H1 (cell line): ENCODE data around the gene PSMC3. TPM values are rescaled to one million over a fixed set of nuclear protein-coding genes. Genes with fewer than 3 reads are reported as not detected.

Source experiments
- CTCF ChIA-PET: fragments of 300-600 bp; sonication (Branson Sonifier 250); formaldehyde crosslinking; loops from one replicate; lab custom pipeline; 2021; ENCODE audit not compliant: partially characterized antibody; lab: Charles Lee
- POLR2A ChIA-PET: fragments of 300-600 bp; sonication (Branson Sonifier 250); formaldehyde crosslinking; loops from one replicate; lab custom pipeline; 2021; ENCODE audit warnings: inconsistent platforms; ENCODE audit not compliant: partially characterized antibody; lab: Charles Lee
- DNase-seq, 2 experiments: peaks; one replicate each; pipeline versions ENCODE4 v3.0.0 to v3.0.0-alpha.2; 2010 to 2022; ENCODE audit warnings: low spot score in 2 of 2, low read depth in 1 of 2, mixed read lengths in 1 of 2
- FAIRE-seq: peaks from 2 replicates; lab custom pipeline; 2011; peaks lifted over from hg19 to GRCh38; lab: Jason Lieb, UNC
- H2AFZ ChIP-seq: 2 replicates; pipeline ENCODE4 v1.8.1; 2012; ENCODE audit warnings: low read length, inconsistent platforms
- H2AK5ac ChIP-seq: 2 replicates; pipeline ENCODE4 v1.6.1; 2013; ENCODE audit warnings: low read depth, low read length
- H2BK120ac ChIP-seq: replicated peaks from 2 replicates; pipeline ENCODE3; 2013; ENCODE audit warnings: low read depth, low read length, inconsistent platforms
- H2BK12ac ChIP-seq: 2 replicates; pipeline ENCODE4 v1.6.1; 2013; ENCODE audit warnings: low read depth, low read length
- H2BK15ac ChIP-seq: 2 replicates; pipeline ENCODE4 v1.6.1; 2013; ENCODE audit warnings: low read length
- H2BK20ac ChIP-seq: 2 replicates; pipeline ENCODE4 v1.6.1; 2013; ENCODE audit warnings: low read length
- H2BK5ac ChIP-seq: 2 replicates; pipeline ENCODE4 v1.6.1; 2013; ENCODE audit warnings: low read depth, low read length
- H3K14ac ChIP-seq: 2 replicates; pipeline ENCODE4 v1.6.1; 2013; ENCODE audit warnings: inconsistent platforms; ENCODE audit not compliant: insufficient read length
- H3K18ac ChIP-seq: 2 replicates; pipeline ENCODE4 v1.6.1; 2013; ENCODE audit warnings: low read length; ENCODE audit errors: extremely low read depth
- H3K23ac ChIP-seq: 2 replicates; pipeline ENCODE4 v1.6.1; 2013; ENCODE audit warnings: inconsistent platforms; ENCODE audit not compliant: insufficient read length
- H3K23me2 ChIP-seq: 2 replicates; pipeline ENCODE4 v1.6.1; 2013; ENCODE audit warnings: low read depth, low read length
- H3K27ac ChIP-seq: 2 replicates; pipeline ENCODE4 v1.6.1; 2011; ENCODE audit warnings: low read depth, low read length, inconsistent platforms
- H3K27me3 ChIP-seq, 4 experiments: replicated peaks in 1 of 4; 1 replicate in 1 of 4; 2 replicates in 3 of 4; pipeline versions ENCODE4 v1.6.1 to v1.8.1; 2011 to 2013; ENCODE audit warnings: low read length in 3 of 4, mild to moderate bottlenecking in 3 of 4, inconsistent platforms in 2 of 4, mixed read lengths in 2 of 4, moderate library complexity in 1 of 4; ENCODE audit not compliant: control insufficient read depth in 3 of 4, insufficient read depth in 3 of 4; ENCODE audit errors: extremely low read depth in 1 of 4
- H3K36me3 ChIP-seq, 4 experiments: 2 replicates each; pipeline versions ENCODE4 v1.6.1 to v1.8.1; 2011 to 2013; ENCODE audit warnings: mild to moderate bottlenecking in 4 of 4, low read length in 3 of 4, moderate library complexity in 2 of 4, control low read depth in 1 of 4, inconsistent platforms in 1 of 4; ENCODE audit not compliant: insufficient read depth in 4 of 4, control insufficient read depth in 2 of 4
- H3K4ac ChIP-seq: replicated peaks from 2 replicates; pipeline ENCODE3; 2013; ENCODE audit warnings: low read length, low read depth, mixed read lengths, inconsistent platforms; ENCODE audit not compliant: insufficient read length
- H3K4me1 ChIP-seq, 4 experiments: replicated peaks in 1 of 4; 1 replicate in 1 of 4; 2 replicates in 3 of 4; pipeline versions ENCODE4 v1.6.1 to v1.8.1; 2011 to 2013; ENCODE audit warnings: low read length in 3 of 4, inconsistent platforms in 2 of 4, mixed read lengths in 1 of 4; ENCODE audit not compliant: insufficient read depth in 4 of 4, control insufficient read depth in 3 of 4
- H3K4me2 ChIP-seq, 2 experiments: 2 replicates each; pipeline versions ENCODE4 v1.6.1 to v1.8.1; 2011 to 2013; ENCODE audit warnings: low read depth in 2 of 2, low read length in 2 of 2, control low read depth in 1 of 2, inconsistent platforms in 1 of 2, mild to moderate bottlenecking in 1 of 2; ENCODE audit not compliant: insufficient read depth in 1 of 2
- H3K4me3 ChIP-seq, 4 experiments: fragments of 200-600, 300-600 bp in 1 of 4; sonication (generic), shearing (Covaris generic), sonication (Bioruptor Twin) in 1 of 4; 2 replicates each; pipeline versions ENCODE4 v1.5.1 to v1.8.1; 2011 to 2016; ENCODE audit warnings: low read length in 4 of 4, low read depth in 3 of 4, control low read depth in 2 of 4, inconsistent platforms in 2 of 4, mild to moderate bottlenecking in 2 of 4, mixed read lengths in 1 of 4, moderate library complexity in 1 of 4; ENCODE audit not compliant: insufficient read depth in 2 of 4; ENCODE audit errors: extremely low read depth in 1 of 4
- H3K56ac ChIP-seq: replicated peaks from 2 replicates; pipeline ENCODE3; 2013; ENCODE audit warnings: low read depth, mild to moderate bottlenecking, mixed read lengths, low read length, inconsistent platforms; ENCODE audit not compliant: insufficient read length
- H3K79me1 ChIP-seq: 2 replicates; pipeline ENCODE4 v1.6.1; 2013; ENCODE audit warnings: low read depth, low read length, control low read depth
- H3K79me2 ChIP-seq, 2 experiments: 2 replicates each; pipeline versions ENCODE4 v1.6.1 to v1.8.1; 2012 to 2013; ENCODE audit warnings: low read length in 2 of 2, mild to moderate bottlenecking in 2 of 2, inconsistent platforms in 1 of 2; ENCODE audit not compliant: insufficient read depth in 2 of 2, control insufficient read depth in 1 of 2
- H3K9ac ChIP-seq, 4 experiments: replicated peaks in 1 of 4; 1 replicate in 1 of 4; 2 replicates in 3 of 4; pipeline versions ENCODE4 v1.6.1 to v1.8.1; 2011 to 2013; ENCODE audit warnings: low read depth in 3 of 4, low read length in 3 of 4, control low read depth in 2 of 4, mild to moderate bottlenecking in 2 of 4, moderate library complexity in 2 of 4, inconsistent platforms in 1 of 4; ENCODE audit errors: extremely low read depth in 1 of 4
- H3K9me3 ChIP-seq, 2 experiments: 2 replicates each; pipeline versions ENCODE4 v1.6.1 to v1.8.1; 2012 to 2013; ENCODE audit warnings: mild to moderate bottlenecking in 2 of 2, moderate library complexity in 2 of 2, control low read depth in 1 of 2, inconsistent platforms in 1 of 2, low read depth in 1 of 2, low read length in 1 of 2, mixed read lengths in 1 of 2; ENCODE audit not compliant: insufficient read depth in 2 of 2
- H4K20me1 ChIP-seq, 2 experiments: replicated peaks in 1 of 2; 2 replicates each; pipeline versions ENCODE3 to v1.8.1; 2011 to 2013; ENCODE audit warnings: inconsistent platforms in 2 of 2, low read length in 2 of 2, mild to moderate bottlenecking in 1 of 2; ENCODE audit not compliant: insufficient read depth in 2 of 2, control insufficient read depth in 1 of 2
- H4K5ac ChIP-seq: 2 replicates; pipeline ENCODE4 v1.6.1; 2013; ENCODE audit warnings: low read length, low read depth, mixed read lengths, inconsistent platforms; ENCODE audit not compliant: insufficient read length
- H4K8ac ChIP-seq: 2 replicates; pipeline ENCODE4 v1.8.0; 2013; ENCODE audit warnings: mild to moderate bottlenecking, moderate library complexity, low read length, inconsistent platforms; ENCODE audit not compliant: insufficient read depth; ENCODE audit errors: extremely low read depth
- H4K91ac ChIP-seq: replicated peaks from 2 replicates; pipeline ENCODE3; 2013; ENCODE audit warnings: low read length, mixed read lengths, inconsistent platforms; ENCODE audit not compliant: insufficient read length
- CREB1 ChIP-seq: IDR thresholded peaks from 2 replicates; pipeline ENCODE4 v1.6.1; 2012; ENCODE audit warnings: inconsistent platforms
- JUND ChIP-seq: IDR thresholded peaks from 2 replicates; pipeline ENCODE4 v1.6.1; 2011; ENCODE audit warnings: mild to moderate bottlenecking, improper control_type of control experiment, low read length
- NANOG ChIP-seq: IDR thresholded peaks from 2 replicates; pipeline ENCODE4 v1.6.1; 2011; ENCODE audit warnings: low read length, low read depth, mild to moderate bottlenecking, inconsistent platforms; ENCODE audit not compliant: insufficient read depth, poor library complexity, severe bottlenecking
- POLR2A ChIP-seq, 2 experiments: IDR thresholded peaks; 1 replicate in 1 of 2; 2 replicates in 1 of 2; pipeline ENCODE4 v1.6.1; 2011; ENCODE audit warnings: low read depth in 2 of 2, low read length in 2 of 2, mild to moderate bottlenecking in 2 of 2; ENCODE audit errors: control extremely low read depth in 1 of 2
- POLR2AphosphoS5 ChIP-seq: IDR thresholded peaks from 2 replicates; pipeline ENCODE4 v1.6.1; 2011; ENCODE audit warnings: low read depth, low read length
- POU5F1 ChIP-seq: IDR thresholded peaks from 2 replicates; pipeline ENCODE4 v1.6.1; 2011; ENCODE audit warnings: low read depth, mild to moderate bottlenecking, low read length, moderate library complexity
- RNF2 ChIP-seq: fragments of 200-900, 300-1000 bp; sonication (generic); IDR thresholded peaks from 2 replicates; pipeline ENCODE4 v1.7.1; 2016; ENCODE audit warnings: borderline replicate concordance, low read depth, mild to moderate bottlenecking, antibody characterized with exemption, low read length; ENCODE audit not compliant: poor library complexity, severe bottlenecking; ENCODE audit errors: missing control alignments
- SAP30 ChIP-seq: fragments of 300-600 bp; sonication (generic); IDR thresholded peaks from 2 replicates; pipeline ENCODE4 v1.7.1; 2012; ENCODE audit warnings: low read length, moderate library complexity, mild to moderate bottlenecking, inconsistent platforms; ENCODE audit not compliant: insufficient read depth, insufficient replicate concordance
- SP1 ChIP-seq: IDR thresholded peaks from 2 replicates; pipeline ENCODE4 v1.6.1; 2011; ENCODE audit warnings: low read depth, low read length
- SRF ChIP-seq: IDR thresholded peaks from 2 replicates; pipeline ENCODE4 v1.6.1; 2011; ENCODE audit warnings: mild to moderate bottlenecking, low read depth, low read length, moderate library complexity
- TBP ChIP-seq: IDR thresholded peaks from 2 replicates; pipeline ENCODE4 v1.6.1; 2011; ENCODE audit warnings: low read depth, low read length, improper control_type of control experiment
- WGBS, 2 experiments: shearing (Covaris generic) in 1 of 2; methylation state at CpG; one replicate each; pipeline versions ENCODE4 v1.1.6 to v1.1.7; 2013 to 2015; ENCODE audit warnings: low lambda C conversion rate in 2 of 2, mixed read lengths in 2 of 2, inconsistent platforms in 1 of 2, low coverage in 1 of 2, missing lambda C conversion rate in 1 of 2; ENCODE audit not compliant: insufficient replicate concordance in 2 of 2, insufficient coverage in 1 of 2, insufficient read length in 1 of 2; ENCODE audit errors: extremely low coverage in 1 of 2, missing lambda C conversion rate in 1 of 2; 5-methylcytosine and 5-hydroxymethylcytosine counted together
- polyA plus RNA-seq, 7 experiments: library from polyadenylated mRNA; depleted of rRNA in 3 of 7; stranded (reverse) in 5 of 7; unstranded in 2 of 7; fragments of >200 nt in 5 of 7; fragments of 200-250 nt in 2 of 7; gene quantifications; 1 replicate in 5 of 7; 2 replicates in 1 of 7; 4 replicates in 1 of 7; pipeline versions ENCODE4 v1.2.1 to v1.2.3, GENCODE V29; 2011 to 2013; ENCODE audit warnings: missing spikeins in 2 of 7, mixed read lengths in 2 of 7
- total RNA-seq: library from RNA; stranded (reverse); fragmentation: NEBNext Ultra II Directional; extraction: Animal tissue kit (Norgen Biotek cat#: 25700); gene quantifications from 2 replicates; pipeline ENCODE4 v1.2.1, GENCODE V29; 2021
- TF ChIP-seq, protein P1 (sequence below), 3 experiments: IDR thresholded peaks; 1 replicate in 2 of 3; 2 replicates in 1 of 3; pipeline versions ENCODE4 v1.5.1 to v1.6.1; 2011; ENCODE audit warnings: low read length in 3 of 3, mild to moderate bottlenecking in 3 of 3, inconsistent platforms in 2 of 3, low read depth in 1 of 3, moderate library complexity in 1 of 3; ENCODE audit not compliant: insufficient read depth in 1 of 3; ENCODE audit errors: control extremely low read depth in 1 of 3

Gene PSMC3
- total and polyA plus RNA-seq, 2 of the 8 experiments (the other 6 are each of a cell fraction or from before 2014, with no cell fraction given): 105 to 160 TPM

GRCh38 chr11:47433157-47433556, 6.9 kb upstream of the PSMC3 start:
- no peak overlapping the region for H3K4me2 ChIP-seq
- H2AFZ ChIP-seq: 0 out of 2 replicates have a peak overlapping the region, but pooled peaks have one; percentile 7
- no peak overlapping the region for H3K27ac ChIP-seq
- DNase-seq (no peak), FAIRE-seq (no peak)
- H3K23me2 ChIP-seq: no peaks in the 10 kb centered on the region
- H2BK15ac ChIP-seq: no peak overlapping the region
- ChIA-PET CTCF (interaction anchor here (1.0 to 1.4 kb wide), 2 partner anchors 20 to 54 kb away, joined by 3 read pairs; partner anchors contain the start of gene SPI1), POLR2A (interaction anchor here (1.3 kb wide), 1 partner anchor 16 kb away, joined by 7 read pairs; the partner anchor contains the start of gene RAPSN)
- no peak overlapping the region for H3K4ac ChIP-seq
- no peak overlapping the region for H2BK5ac ChIP-seq
- H3K79me1 ChIP-seq: no peaks in the 10 kb centered on the region
- H4K91ac ChIP-seq: no peak overlapping the region
- no peak overlapping the region for H3K4me3 ChIP-seq
- no peak overlapping the region for H2AK5ac ChIP-seq
- no peak overlapping the region for H3K9ac ChIP-seq
- no peak overlapping the region for H4K5ac ChIP-seq
- no peak overlapping the region for H3K18ac ChIP-seq
- no peak overlapping the region for H3K56ac ChIP-seq
- H2BK120ac ChIP-seq: no peak overlapping the region
- H3K9me3 ChIP-seq: no peaks in the 10 kb centered on the region
- peak overlapping the region; percentile 68; the same call in 1 of the 2 replicates for H4K8ac ChIP-seq
- no peak overlapping the region for H3K14ac ChIP-seq
- H3K79me2 ChIP-seq: no peaks in the 10 kb centered on the region
- H2BK12ac ChIP-seq: no peak overlapping the region
- H3K23ac ChIP-seq: no peak overlapping the region
- H3K36me3 ChIP-seq: no peaks in the 10 kb centered on the region
- no peaks in the 10 kb centered on the region for H3K4me1 ChIP-seq
- no peak overlapping the region for H2BK20ac ChIP-seq
- no peaks in the 10 kb centered on the region for H3K27me3 ChIP-seq
- no peaks in the 10 kb centered on the region for H4K20me1 ChIP-seq
- whole genome bisulfite sequencing, 2 experiments: 95% methylated on average over 3 of the region's 3 CpGs; no CpG with 5 or more reads in 1 of the 2 experiments
- TF ChIP-seq SRF (no peak), JUND (no peak), RNF2 (no peak), SAP30 (no peak), CREB1 (no peak), SP1 (no peak), POLR2A (IDR thresholded peaks at IDR 0.05; ENCODE audit: control extremely low read depth in 1 of 2, low read depth in 2 of 2, low read length in 2 of 2) (no peak), TBP (no peak), POLR2AphosphoS5 (no peak), POU5F1 (no peak), NANOG (no peak)
- TF ChIP-seq, protein P1, sequence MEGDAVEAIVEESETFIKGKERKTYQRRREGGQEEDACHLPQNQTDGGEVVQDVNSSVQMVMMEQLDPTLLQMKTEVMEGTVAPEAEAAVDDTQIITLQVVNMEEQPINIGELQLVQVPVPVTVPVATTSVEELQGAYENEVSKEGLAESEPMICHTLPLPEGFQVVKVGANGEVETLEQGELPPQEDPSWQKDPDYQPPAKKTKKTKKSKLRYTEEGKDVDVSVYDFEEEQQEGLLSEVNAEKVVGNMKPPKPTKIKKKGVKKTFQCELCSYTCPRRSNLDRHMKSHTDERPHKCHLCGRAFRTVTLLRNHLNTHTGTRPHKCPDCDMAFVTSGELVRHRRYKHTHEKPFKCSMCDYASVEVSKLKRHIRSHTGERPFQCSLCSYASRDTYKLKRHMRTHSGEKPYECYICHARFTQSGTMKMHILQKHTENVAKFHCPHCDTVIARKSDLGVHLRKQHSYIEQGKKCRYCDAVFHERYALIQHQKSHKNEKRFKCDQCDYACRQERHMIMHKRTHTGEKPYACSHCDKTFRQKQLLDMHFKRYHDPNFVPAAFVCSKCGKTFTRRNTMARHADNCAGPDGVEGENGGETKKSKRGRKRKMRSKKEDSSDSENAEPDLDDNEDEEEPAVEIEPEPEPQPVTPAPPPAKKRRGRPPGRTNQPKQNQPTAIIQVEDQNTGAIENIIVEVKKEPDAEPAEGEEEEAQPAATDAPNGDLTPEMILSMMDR (IDR thresholded peaks at IDR 0.05; ENCODE audit: control extremely low read depth in 1 of 3, insufficient read depth in 1 of 3, low read depth in 1 of 3, low read length in 3 of 3): no peak
